Measurements from ENCODE around the gene JMJD7.

DNA sequence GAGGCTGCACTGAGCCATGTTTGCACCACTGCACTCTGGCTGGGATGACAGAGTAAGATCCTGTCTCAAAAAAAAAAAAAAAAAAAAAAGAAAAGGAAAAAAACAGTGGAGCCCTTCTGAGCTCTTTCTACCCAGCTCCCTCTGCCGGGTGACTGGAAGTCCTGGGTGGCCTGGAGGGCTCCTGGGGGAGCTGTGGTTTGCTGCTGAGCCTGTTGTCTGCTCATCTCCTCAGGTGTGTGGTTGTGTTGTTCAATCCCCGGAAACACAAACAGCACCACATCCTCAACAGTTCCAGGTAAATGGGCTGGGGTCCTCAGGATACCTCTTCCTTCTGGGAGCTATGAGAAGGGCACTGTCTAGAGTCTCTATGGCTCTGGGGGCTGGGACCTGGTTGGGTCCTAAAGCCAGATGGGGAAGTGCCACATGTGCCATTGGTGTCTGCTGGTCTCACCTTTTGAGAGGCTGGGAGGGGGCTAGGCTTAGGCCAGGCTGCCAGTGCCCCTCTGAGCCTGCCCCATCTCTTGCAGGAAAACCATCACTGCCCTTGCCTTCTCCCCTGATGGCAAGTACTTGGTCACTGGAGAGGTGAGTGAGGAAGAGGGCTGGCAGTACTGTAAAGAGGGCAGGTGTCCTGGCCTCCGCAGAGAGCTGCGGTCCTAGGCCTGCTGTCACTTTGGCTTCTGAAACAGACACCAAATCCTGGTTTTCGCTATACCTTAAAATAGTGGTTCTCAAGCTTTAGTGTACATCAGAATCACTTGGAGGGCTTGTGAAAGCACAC lies 17.1 kb upstream of the JMJD7 start:
- no peak for TF ChIP-seq CTCF (IDR thresholded peaks at IDR 0.05)
- no peak for TF ChIP-seq POLR2A (IDR thresholded peaks at IDR 0.05)
